Liver (tissue), 9 donors: ENCODE results near the gene TMEM45A. TPM values are rescaled to one million over a fixed set of nuclear protein-coding genes. Genes with fewer than 3 reads are reported as not detected.

Experiments
- DNase-seq: peaks from one replicate; pipeline ENCODE4 v3.0.0-alpha.2; 2017; ENCODE audit warnings: low spot score
- H3K27ac ChIP-seq, 2 donors: one replicate each; pipeline ENCODE4 v1.7.0; 2013; ENCODE audit warnings: inconsistent platforms in 2 of 2, low read length in 2 of 2, control low read depth in 1 of 2, low read depth in 1 of 2, mild to moderate bottlenecking in 1 of 2
- H3K27me3 ChIP-seq, 4 donors: one replicate each; pipeline versions ENCODE4 v1.6.1 to v1.7.0; 2013; ENCODE audit warnings: low read length in 3 of 4, inconsistent platforms in 1 of 4, mild to moderate bottlenecking in 1 of 4, moderate library complexity in 1 of 4; ENCODE audit not compliant: control insufficient read depth in 4 of 4, insufficient read depth in 4 of 4
- H3K36me3 ChIP-seq, 4 donors: one replicate each; pipeline versions ENCODE4 v1.6.1 to v1.7.0; 2013; ENCODE audit warnings: low read length in 3 of 4, mild to moderate bottlenecking in 3 of 4, low read depth in 1 of 4, moderate library complexity in 1 of 4; ENCODE audit not compliant: control insufficient read depth in 4 of 4, insufficient read depth in 3 of 4
- H3K4me1 ChIP-seq, 4 donors: one replicate each; pipeline versions ENCODE4 v1.6.1 to v1.7.0; 2013; ENCODE audit warnings: low read length in 3 of 4, mild to moderate bottlenecking in 3 of 4, moderate library complexity in 1 of 4; ENCODE audit not compliant: control insufficient read depth in 4 of 4, insufficient read depth in 4 of 4
- H3K4me3 ChIP-seq, 3 donors: one replicate each; pipeline versions ENCODE4 v1.6.1 to v1.7.0; 2013; ENCODE audit warnings: low read length in 3 of 3, control low read depth in 1 of 3, low read depth in 1 of 3, mild to moderate bottlenecking in 1 of 3
- H3K9ac ChIP-seq, 2 donors: one replicate each; pipeline ENCODE4 v1.7.0; 2013; ENCODE audit warnings: low read length in 2 of 2, mild to moderate bottlenecking in 2 of 2, moderate library complexity in 2 of 2, control low read depth in 1 of 2, low read depth in 1 of 2
- H3K9me3 ChIP-seq, 4 donors: one replicate each; pipeline versions ENCODE4 v1.6.1 to v1.7.0; 2013; ENCODE audit warnings: low read length in 3 of 4; ENCODE audit not compliant: control insufficient read depth in 4 of 4
- ATF3 ChIP-seq: IDR thresholded peaks from 2 replicates; pipeline ENCODE4 v1.6.1; 2016; ENCODE audit warnings: antibody characterized with exemption
- EGR1 ChIP-seq, 2 donors: IDR thresholded peaks; 2 replicates each; pipeline ENCODE4 v1.6.1; 2016 to 2018; ENCODE audit warnings: antibody characterized with exemption in 2 of 2, low read depth in 2 of 2
- FOXA1 ChIP-seq: IDR thresholded peaks from 2 replicates; pipeline ENCODE4 v1.6.1; 2016; ENCODE audit warnings: antibody characterized with exemption
- FOXA2 ChIP-seq: IDR thresholded peaks from 2 replicates; pipeline ENCODE4 v1.6.1; 2016; ENCODE audit warnings: antibody characterized with exemption
- GABPA ChIP-seq, 2 donors: IDR thresholded peaks in 1 of 2; conservative IDR thresholded peaks in 1 of 2; 2 replicates each; pipeline ENCODE4 v1.6.1; 2016; ENCODE audit warnings: antibody characterized with exemption in 2 of 2, mild to moderate bottlenecking in 1 of 2, moderate library complexity in 1 of 2
- HNF4A ChIP-seq, 2 donors: conservative IDR thresholded peaks; 2 replicates each; pipeline ENCODE4 v1.6.1; 2016; ENCODE audit warnings: antibody characterized with exemption in 2 of 2, mild to moderate bottlenecking in 2 of 2
- HNF4G ChIP-seq: IDR thresholded peaks from 2 replicates; pipeline ENCODE4 v1.6.1; 2016; ENCODE audit warnings: antibody characterized with exemption
- JUND ChIP-seq, 2 donors: IDR thresholded peaks; 2 replicates each; pipeline ENCODE4 v1.6.1; 2016; ENCODE audit warnings: antibody characterized with exemption in 2 of 2
- MAX ChIP-seq: IDR thresholded peaks from 2 replicates; pipeline ENCODE4 v1.6.1; 2016; ENCODE audit warnings: antibody characterized with exemption
- NR2F2 ChIP-seq: IDR thresholded peaks from 2 replicates; pipeline ENCODE4 v1.6.1; 2016; ENCODE audit warnings: antibody characterized with exemption
- RAD21 ChIP-seq, 2 donors: IDR thresholded peaks; 2 replicates each; pipeline ENCODE4 v1.6.1; 2016; ENCODE audit warnings: antibody characterized with exemption in 2 of 2, mild to moderate bottlenecking in 2 of 2
- REST ChIP-seq: IDR thresholded peaks from 2 replicates; pipeline ENCODE4 v1.6.1; 2016; ENCODE audit warnings: antibody characterized with exemption, mild to moderate bottlenecking
- RXRA ChIP-seq, 2 donors: IDR thresholded peaks; 2 replicates each; pipeline ENCODE4 v1.6.1; 2017 to 2018; ENCODE audit warnings: antibody characterized with exemption in 2 of 2, mild to moderate bottlenecking in 1 of 2
- SP1 ChIP-seq: IDR thresholded peaks from 2 replicates; pipeline ENCODE4 v1.6.1; 2018; ENCODE audit warnings: antibody characterized with exemption, mild to moderate bottlenecking
- TAF1 ChIP-seq: conservative IDR thresholded peaks from 2 replicates; pipeline ENCODE4 v1.6.1; 2016; ENCODE audit warnings: antibody characterized with exemption, mild to moderate bottlenecking
- YY1 ChIP-seq: IDR thresholded peaks from 2 replicates; pipeline ENCODE4 v1.6.1; 2016; ENCODE audit warnings: antibody characterized with exemption, mild to moderate bottlenecking
- ZBTB33 ChIP-seq: IDR thresholded peaks from 2 replicates; pipeline ENCODE4 v1.6.1; 2016; ENCODE audit warnings: antibody characterized with exemption
- WGBS: extraction: QIAGEN DNeasy Blood & Tissue Kit; methylation state at CpG from one replicate; pipeline ENCODE4 v1.1.7; 2013; 5-methylcytosine and 5-hydroxymethylcytosine counted together
- polyA plus RNA-seq, 2 donors: library from polyadenylated mRNA; stranded (reverse) in 1 of 2; unstranded in 1 of 2; fragments of 200-250 nt in 1 of 2; fragments of >200 nt in 1 of 2; fragmentation: Nextera tagmentation in 1 of 2; extraction: Ambion mirVana in 1 of 2; gene quantifications; one replicate each; pipeline versions ENCODE4 v1.2.1 to v1.2.3, GENCODE V29; 2013 to 2015
- total RNA-seq, 2 donors: library from RNA; depleted of rRNA; stranded (reverse); fragments of >200 nt; gene quantifications; one replicate each; pipeline ENCODE4 v1.2.3, GENCODE V29; 2014
- TF ChIP-seq, protein P1 (sequence below): fragments of 150-350 bp; IDR thresholded peaks from 2 replicates; pipeline ENCODE4 v1.5.1; 2017; ENCODE audit warnings: improper control_type of control experiment, low read depth, low read length; ENCODE audit not compliant: missing input control
- donor health status: healthy.
- donor health status: healthy.
- donor health status: healthy.
- donor health status: healthy.
- donor health status: healthy.

The TMEM45A gene
- total and polyA plus RNA-seq, 4 donors: 7.1 to 65.8 (median 45.1) TPM

GRCh38 chr3:100538339-100538706 lies 45.9 kb downstream of the TMEM45A start:
- no peaks in the 10 kb centered on the region for H3K36me3 ChIP-seq
- no peaks in the 10 kb centered on the region for H3K9me3 ChIP-seq
- H3K9ac ChIP-seq: no peak overlapping the region
- WGBS: 79% methylated on average over 1 of the region's 1 CpG
- no peak for TF ChIP-seq REST
- no peak for TF ChIP-seq SP1
- no peak for TF ChIP-seq EGR1 (IDR thresholded peaks at IDR 0.05; ENCODE audit: low read depth in 2 of 2)
- TF ChIP-seq ATF3: no peak
- no peak for TF ChIP-seq TAF1
- TF ChIP-seq FOXA1: no peak
- TF ChIP-seq GABPA (IDR thresholded peaks at IDR 0.05 in 1 of 2, conservative IDR thresholded peaks at IDR 0.05 in 1 of 2): no peak
- no peak for TF ChIP-seq MAX
- no peak for TF ChIP-seq NR2F2
- no peak for TF ChIP-seq YY1
- no peak for TF ChIP-seq RAD21 (IDR thresholded peaks at IDR 0.05)
- TF ChIP-seq HNF4A (conservative IDR thresholded peaks at IDR 0.05): no peak
- TF ChIP-seq HNF4G: no peak
- TF ChIP-seq, protein P1, sequence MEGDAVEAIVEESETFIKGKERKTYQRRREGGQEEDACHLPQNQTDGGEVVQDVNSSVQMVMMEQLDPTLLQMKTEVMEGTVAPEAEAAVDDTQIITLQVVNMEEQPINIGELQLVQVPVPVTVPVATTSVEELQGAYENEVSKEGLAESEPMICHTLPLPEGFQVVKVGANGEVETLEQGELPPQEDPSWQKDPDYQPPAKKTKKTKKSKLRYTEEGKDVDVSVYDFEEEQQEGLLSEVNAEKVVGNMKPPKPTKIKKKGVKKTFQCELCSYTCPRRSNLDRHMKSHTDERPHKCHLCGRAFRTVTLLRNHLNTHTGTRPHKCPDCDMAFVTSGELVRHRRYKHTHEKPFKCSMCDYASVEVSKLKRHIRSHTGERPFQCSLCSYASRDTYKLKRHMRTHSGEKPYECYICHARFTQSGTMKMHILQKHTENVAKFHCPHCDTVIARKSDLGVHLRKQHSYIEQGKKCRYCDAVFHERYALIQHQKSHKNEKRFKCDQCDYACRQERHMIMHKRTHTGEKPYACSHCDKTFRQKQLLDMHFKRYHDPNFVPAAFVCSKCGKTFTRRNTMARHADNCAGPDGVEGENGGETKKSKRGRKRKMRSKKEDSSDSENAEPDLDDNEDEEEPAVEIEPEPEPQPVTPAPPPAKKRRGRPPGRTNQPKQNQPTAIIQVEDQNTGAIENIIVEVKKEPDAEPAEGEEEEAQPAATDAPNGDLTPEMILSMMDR: no peak
- TF ChIP-seq FOXA2: no peak
- no peak for TF ChIP-seq ZBTB33
- no peak for TF ChIP-seq RXRA (IDR thresholded peaks at IDR 0.05)
- TF ChIP-seq JUND (IDR thresholded peaks at IDR 0.05): no peak
- no peak overlapping the region for H3K27ac ChIP-seq
- H3K4me1 ChIP-seq: peaks cover 7 to 28% (median 9%) of the 10 kb centered on the region in 4 donors
- no peak overlapping the region for H3K4me3 ChIP-seq
- no peak for DNase-seq
- no peaks in the 10 kb centered on the region for H3K27me3 ChIP-seq
